OCI-LY3 (cell line): Measurements from ENCODE around the gene BICDL2.

ENCODE experiments used
- CTCF ChIP-seq: fragments of 200-600, 300-600 bp; sonication (generic); IDR thresholded peaks from 2 replicates; pipeline ENCODE4 v1.5.1; 2014; ENCODE audit warnings: antibody characterized with exemption, low read length, low read depth
- EZH2phosphoT487 ChIP-seq: fragments of 200-600 bp; shearing (Covaris generic); IDR thresholded peaks from 2 replicates; pipeline ENCODE4 v1.6.1; 2018; ENCODE audit warnings: antibody characterized with exemption, mixed run types, low read depth

GRCh38 chr16:3032624-3033023 is 4.1 kb downstream of the BICDL2 start:
- no peak for TF ChIP-seq CTCF
- no peak for TF ChIP-seq EZH2phosphoT487
